Mesenchymal stem cell (in vitro differentiated cells and primary cell): ENCODE measurements around the gene NOB1.
"Not testable (repeated sequence)": the region's sequence is repeated elsewhere in the genome, so short reads cannot be mapped to it uniquely, and the experiment has no call there.

ENCODE experiments used
- DNase-seq: peaks from one replicate; pipeline ENCODE4 v3.0.0-alpha.2; 2013
- H2AFZ ChIP-seq: one replicate; pipeline ENCODE4 v1.6.1; 2013; ENCODE audit warnings: low read depth, mild to moderate bottlenecking, control low read depth, inconsistent platforms, low read length, moderate library complexity
- H2AK5ac ChIP-seq: 2 replicates; pipeline ENCODE4 v1.6.1; 2013; ENCODE audit warnings: low read length, moderate library complexity, mild to moderate bottlenecking, inconsistent platforms; ENCODE audit not compliant: severe bottlenecking
- H2BK120ac ChIP-seq: one replicate; pipeline ENCODE4 v1.6.1; 2013; ENCODE audit warnings: low read depth, mild to moderate bottlenecking, inconsistent platforms, low read length, moderate library complexity
- H2BK12ac ChIP-seq, 2 experiments: one replicate each; pipeline ENCODE4 v1.6.1; 2013; ENCODE audit warnings: inconsistent platforms in 2 of 2, low read length in 2 of 2, mild to moderate bottlenecking in 2 of 2, moderate library complexity in 2 of 2, control low read depth in 1 of 2
- H2BK15ac ChIP-seq: one replicate; pipeline ENCODE4 v1.6.1; 2013; ENCODE audit warnings: mild to moderate bottlenecking, low read depth, inconsistent platforms; ENCODE audit not compliant: poor library complexity, severe bottlenecking
- H2BK5ac ChIP-seq: 2 replicates; pipeline ENCODE4 v1.6.1; 2013; ENCODE audit warnings: low read depth, mild to moderate bottlenecking, low read length, control low read depth, inconsistent platforms; ENCODE audit not compliant: poor library complexity, severe bottlenecking
- H3K14ac ChIP-seq, 2 experiments: one replicate each; pipeline ENCODE4 v1.6.1; 2013; ENCODE audit warnings: inconsistent platforms in 2 of 2, low read length in 2 of 2, control low read depth in 1 of 2, mild to moderate bottlenecking in 1 of 2, moderate library complexity in 1 of 2
- H3K18ac ChIP-seq, 2 experiments: one replicate each; pipeline ENCODE4 v1.6.1; 2013; ENCODE audit warnings: inconsistent platforms in 2 of 2, low read length in 2 of 2, control low read depth in 1 of 2, low read depth in 1 of 2, mild to moderate bottlenecking in 1 of 2
- H3K23ac ChIP-seq, 2 experiments: one replicate each; pipeline ENCODE4 v1.6.1; 2013; ENCODE audit warnings: inconsistent platforms in 2 of 2, low read length in 2 of 2, mild to moderate bottlenecking in 2 of 2, moderate library complexity in 2 of 2, control low read depth in 1 of 2
- H3K27ac ChIP-seq: 2 replicates; pipeline ENCODE4 v1.5.1; 2013; ENCODE audit warnings: mild to moderate bottlenecking, moderate library complexity, low read length, control low read depth, inconsistent platforms; ENCODE audit not compliant: poor library complexity, severe bottlenecking
- H3K27me3 ChIP-seq, 2 experiments: 2 replicates each; pipeline versions ENCODE4 v1.6.1 to v1.7.0; 2013; ENCODE audit warnings: low read length in 2 of 2, mild to moderate bottlenecking in 2 of 2, moderate library complexity in 2 of 2, control low read depth in 1 of 2, inconsistent platforms in 1 of 2; ENCODE audit not compliant: control insufficient read depth in 1 of 2, insufficient read depth in 1 of 2
- H3K36me3 ChIP-seq, 2 experiments: 2 replicates each; pipeline versions ENCODE4 v1.6.1 to v1.7.0; 2013; ENCODE audit warnings: low read length in 2 of 2, control low read depth in 1 of 2, inconsistent platforms in 1 of 2, low read depth in 1 of 2, mild to moderate bottlenecking in 1 of 2; ENCODE audit not compliant: insufficient read depth in 2 of 2, control insufficient read depth in 1 of 2
- H3K4ac ChIP-seq, 2 experiments: one replicate each; pipeline ENCODE4 v1.6.1; 2013; ENCODE audit warnings: inconsistent platforms in 2 of 2, low read length in 2 of 2, mild to moderate bottlenecking in 2 of 2, moderate library complexity in 2 of 2, control low read depth in 1 of 2, low read depth in 1 of 2
- H3K4me1 ChIP-seq: 2 replicates; pipeline ENCODE4 v1.6.1; 2013; ENCODE audit warnings: low read depth, low read length, control low read depth; ENCODE audit not compliant: control insufficient read depth, insufficient read depth
- H3K4me2 ChIP-seq: 2 replicates; pipeline ENCODE4 v1.6.1; 2013; ENCODE audit warnings: low read length, mild to moderate bottlenecking, inconsistent platforms; ENCODE audit not compliant: poor library complexity, severe bottlenecking
- H3K4me3 ChIP-seq, 2 experiments: 2 replicates each; pipeline versions ENCODE4 v1.5.1 to v1.7.0; 2013; ENCODE audit warnings: low read length in 2 of 2, mild to moderate bottlenecking in 2 of 2, control low read depth in 1 of 2, low read depth in 1 of 2; ENCODE audit not compliant: insufficient read depth in 1 of 2
- H3K79me1 ChIP-seq: replicated peaks from 2 replicates; pipeline ENCODE4 v1.6.1; 2013; ENCODE audit warnings: mild to moderate bottlenecking, control low read depth, low read length, inconsistent platforms; ENCODE audit not compliant: poor library complexity, severe bottlenecking
- H3K9ac ChIP-seq: 2 replicates; pipeline ENCODE4 v1.7.0; 2013; ENCODE audit warnings: mild to moderate bottlenecking, low read length, moderate library complexity
- H3K9me3 ChIP-seq: 2 replicates; pipeline ENCODE4 v1.7.0; 2013; ENCODE audit warnings: mild to moderate bottlenecking, low read length; ENCODE audit not compliant: control insufficient read depth
- H4K8ac ChIP-seq: one replicate; pipeline ENCODE4 v1.6.1; 2013; ENCODE audit warnings: inconsistent platforms, mild to moderate bottlenecking, low read length, moderate library complexity
- H4K91ac ChIP-seq: one replicate; pipeline ENCODE4 v1.6.1; 2013; ENCODE audit warnings: mild to moderate bottlenecking, low read length, inconsistent platforms
- WGBS: methylation state at CpG from one replicate; pipeline ENCODE4 v1.1.7; 2013; ENCODE audit warnings: mixed read lengths; 5-methylcytosine and 5-hydroxymethylcytosine counted together

NOB1 gene

GRCh38 chr16:69761983-69762813 lies 7.5 kb upstream of the NOB1 start, which contains the start of gene WWP2:
TSS of gene WWP2 (plus strand) at chr16:69762332. CDS start at chr16:69787011, 24,679 bp downstream.
- peak within 1 kb of the TSS; percentile 76 for H3K27ac ChIP-seq
- H3K9ac ChIP-seq = peak within 1 kb of the TSS; percentile 99
- peak within 1 kb of the TSS; percentile 99 for H2BK120ac ChIP-seq
- H3K4me3 ChIP-seq = peak within 1 kb of the TSS; percentile 78 to 96
- peak within 1 kb of the TSS; percentile 72 for H2AK5ac ChIP-seq
- H2BK15ac ChIP-seq = peak within 1 kb of the TSS; percentile 93
- no peak within 1 kb of the TSS for H2BK12ac ChIP-seq
- H4K8ac ChIP-seq = peak within 1 kb of the TSS; percentile 87
- H3K14ac ChIP-seq = peak within 1 kb of the TSS; percentile 8 to 77
- no peak within 1 kb of the TSS for H2BK5ac ChIP-seq
- H3K79me1 ChIP-seq = peaks cover 10% of the 10 kb centered on the region
- H3K9me3 ChIP-seq = no peaks in the 10 kb centered on the region
- DNase-seq = peak; percentile 53
- H3K4me2 ChIP-seq = peak within 1 kb of the TSS; percentile 89
- WGBS = under 1% methylated on average over 47 of the region's 68 CpGs
- peaks cover 2% of the 10 kb centered on the region for H3K4me1 ChIP-seq
- peak within 1 kb of the TSS; percentile 84 for H2AFZ ChIP-seq
- H3K18ac ChIP-seq = peak within 1 kb of the TSS; percentile 73 to 88
- peak within 1 kb of the TSS; percentile 87 for H4K91ac ChIP-seq
- H3K27me3 ChIP-seq = no peaks in the 10 kb centered on the region
- H3K23ac ChIP-seq = no peak within 1 kb of the TSS
- peaks cover 0 to 10% of the 10 kb centered on the region in 2 experiments for H3K36me3 ChIP-seq
- peak within 1 kb of the TSS; percentile 46 to 96 for H3K4ac ChIP-seq

GRCh38 chr16:69757375-69757774 lies 2.6 kb upstream of the NOB1 start:
- not testable (repeated sequence) for DNase-seq, H3K27ac ChIP-seq, H3K4me3 ChIP-seq, H3K23ac ChIP-seq, H2AK5ac ChIP-seq, H3K14ac ChIP-seq, H3K4me2 ChIP-seq, H2BK15ac ChIP-seq, H3K18ac ChIP-seq, H3K79me1 ChIP-seq, H3K9me3 ChIP-seq, H2AFZ ChIP-seq, H3K9ac ChIP-seq, H2BK120ac ChIP-seq, H2BK12ac ChIP-seq, H4K8ac ChIP-seq, H2BK5ac ChIP-seq, H3K4me1 ChIP-seq, H3K4ac ChIP-seq, H3K27me3 ChIP-seq, H3K36me3 ChIP-seq, H4K91ac ChIP-seq
- 85% methylated on average over 13 of the region's 13 CpGs for WGBS

GRCh38 chr16:69756705-69757104 lies 2.0 kb upstream of the NOB1 start:
- H3K4me1 ChIP-seq = peaks cover 2% of the 10 kb centered on the region
- no peaks in the 10 kb centered on the region for H3K9me3 ChIP-seq
- no peak overlapping the region for H3K18ac ChIP-seq
- no peak overlapping the region for H4K8ac ChIP-seq
- no peak overlapping the region for H2BK120ac ChIP-seq
- 92% methylated on average over 10 of the region's 10 CpGs for WGBS
- H3K36me3 ChIP-seq = peaks cover 6 to 8% of the 10 kb centered on the region in 2 experiments
- no peak overlapping the region for H2BK12ac ChIP-seq
- no peak overlapping the region for H4K91ac ChIP-seq
- no peak overlapping the region for H2BK5ac ChIP-seq
- H3K9ac ChIP-seq = no peak overlapping the region
- no peak overlapping the region for H3K27ac ChIP-seq
- H3K27me3 ChIP-seq = no peaks in the 10 kb centered on the region
- no peak overlapping the region for H3K4me2 ChIP-seq
- no peak overlapping the region for H3K14ac ChIP-seq
- no peak overlapping the region for H2AFZ ChIP-seq
- H2AK5ac ChIP-seq = no peak overlapping the region
- DNase-seq = no peak
- H3K4ac ChIP-seq = no peak overlapping the region
- H3K4me3 ChIP-seq = no peak overlapping the region
- H3K79me1 ChIP-seq = peaks cover 2% of the 10 kb centered on the region
- H3K23ac ChIP-seq = no peak overlapping the region
- H2BK15ac ChIP-seq = no peak overlapping the region

- Histone ChIP-seq H2BK5ac (no peak overlapping the region), H2BK15ac (no peak overlapping the region), H3K79me1 (peaks cover 6% of the 10 kb centered on the region), H3K14ac (no peak overlapping the region), H4K8ac (peak overlapping the region; percentile 95), H3K23ac (peak overlapping the region in 1 of 2 experiments; percentile 46), H3K9ac (peak overlapping the region; percentile 91), H3K18ac (peak overlapping the region; percentile 86 to 90), H2BK120ac (no peak overlapping the region), H2BK12ac (no peak overlapping the region), H3K4ac (peak overlapping the region; percentile 46 to 69), H2AK5ac (no peak overlapping the region), H3K4me3 (peak overlapping the region; percentile 78 to 94), H3K36me3 (peaks cover 21 to 31% of the 10 kb centered on the region in 2 experiments), H3K27me3 (no peaks in the 10 kb centered on the region), H2AFZ (no peak overlapping the region), H3K4me1 (peaks cover 2% of the 10 kb centered on the region), H3K4me2 (peak overlapping the region; percentile 62), H3K9me3 (no peaks in the 10 kb centered on the region), H4K91ac (no peak overlapping the region), H3K27ac (no peak overlapping the region)
- DNase-seq = no peak
- 14% methylated on average over 4 of the region's 4 CpGs for WGBS
Observed at GRCh38 chr16:69754143-69754468, 620 bp downstream of the NOB1 start.
